GM23338 (cell line): ENCODE results near the gene NLRC5. TPM values are rescaled to one million over a fixed set of nuclear protein-coding genes. Genes with fewer than 3 reads are reported as not detected.

ENCODE experiments used
- ATAC-seq: fragments of 200-7000 bp; cut with Tn5 transposase; 3 replicates; pipeline ENCODE4 v1.9.1; 2020
- DNase-seq: peaks from one replicate; pipeline ENCODE4 v3.0.0-alpha.2; 2015; ENCODE audit warnings: low spot score
- H2AFZ ChIP-seq: fragments of 200-600 bp; sonication (generic); 2 replicates; pipeline ENCODE4 v1.8.0; 2016; ENCODE audit warnings: antibody characterized with exemption, mild to moderate bottlenecking, moderate library complexity
- H3F3A ChIP-seq: fragments of 200-600 bp; sonication (generic); replicated peaks from 2 replicates; pipeline ENCODE4 v1.8.0; 2017; ENCODE audit warnings: antibody characterized with exemption, mixed run types, low read depth
- H3K27ac ChIP-seq: fragments of 200-600 bp; sonication (generic); 2 replicates; pipeline ENCODE4 v1.6.1; 2016; ENCODE audit warnings: low read depth
- H3K27me3 ChIP-seq: fragments of 200-600 bp; sonication (generic); 2 replicates; pipeline ENCODE4 v1.8.0; 2016; ENCODE audit warnings: mild to moderate bottlenecking, mixed run types, moderate library complexity; ENCODE audit not compliant: insufficient read depth
- H3K36me3 ChIP-seq: fragments of 200-600 bp; sonication (generic); 2 replicates; pipeline ENCODE4 v1.8.0; 2016; ENCODE audit warnings: mild to moderate bottlenecking; ENCODE audit not compliant: insufficient read depth
- H3K4me1 ChIP-seq: fragments of 200-600 bp; sonication (generic); 2 replicates; pipeline ENCODE4 v1.8.0; 2016; ENCODE audit warnings: mild to moderate bottlenecking, moderate library complexity; ENCODE audit not compliant: insufficient read depth
- H3K4me2 ChIP-seq: fragments of 200-600 bp; sonication (generic); 2 replicates; pipeline ENCODE4 v1.7.1; 2017; ENCODE audit warnings: mixed run types
- H3K4me3 ChIP-seq: fragments of 200-600 bp; sonication (generic); 2 replicates; pipeline ENCODE4 v1.6.1; 2016; ENCODE audit warnings: mixed run types
- H3K79me2 ChIP-seq: fragments of 200-600 bp; sonication (generic); replicated peaks from 2 replicates; pipeline ENCODE4 v1.8.0; 2017; ENCODE audit warnings: mild to moderate bottlenecking; ENCODE audit not compliant: insufficient read depth
- H3K9me2 ChIP-seq: fragments of 200-600 bp; sonication (generic); 2 replicates; pipeline ENCODE4 v1.8.0; 2017; ENCODE audit not compliant: insufficient read depth
- H4K20me1 ChIP-seq: fragments of 200-600 bp; sonication (generic); replicated peaks from 2 replicates; pipeline ENCODE4 v1.8.0; 2017; ENCODE audit warnings: mild to moderate bottlenecking; ENCODE audit not compliant: insufficient read depth
- H3K27ac Mint-ChIP-seq: 2 replicates; pipeline ENCODE4 v1.8.0; 2020; ENCODE audit warnings: inconsistent platforms, mild to moderate bottlenecking, moderate library complexity, mixed read lengths
- H3K27me3 Mint-ChIP-seq: 3 replicates; pipeline ENCODE4 v1.8.0; 2022; ENCODE audit warnings: low read depth, mild to moderate bottlenecking, moderate library complexity, mixed read lengths, inconsistent platforms; ENCODE audit not compliant: insufficient read depth, poor library complexity
- H3K36me3 Mint-ChIP-seq: 3 replicates; pipeline ENCODE4 v1.8.0; 2021; ENCODE audit warnings: low read depth, mild to moderate bottlenecking, inconsistent platforms, moderate library complexity, mixed read lengths
- H3K4me1 Mint-ChIP-seq: 3 replicates; pipeline ENCODE4 v1.8.0; 2020; ENCODE audit warnings: mild to moderate bottlenecking, inconsistent platforms, mixed read lengths
- H3K4me3 Mint-ChIP-seq: 3 replicates; pipeline ENCODE4 v1.8.0; 2021; ENCODE audit warnings: moderate library complexity, mild to moderate bottlenecking, inconsistent platforms, mixed read lengths
- H3K9me3 Mint-ChIP-seq: 3 replicates; pipeline ENCODE4 v1.8.0; 2020; ENCODE audit warnings: moderate library complexity, mild to moderate bottlenecking, inconsistent platforms, mixed read lengths
- CREB1 ChIP-seq: fragments of 250-450 bp; sonication (Bioruptor Pico); IDR thresholded peaks from 2 replicates; pipeline ENCODE4 v1.5.0; 2020; ENCODE audit warnings: low read depth, mild to moderate bottlenecking, moderate library complexity
- EZH2 ChIP-seq: fragments of 200-600 bp; sonication (generic); IDR thresholded peaks from one replicate; pipeline ENCODE4 v1.8.0; 2017; ENCODE audit warnings: antibody characterized with exemption, mild to moderate bottlenecking, low read depth; ENCODE audit not compliant: unreplicated experiment
- JUNB ChIP-seq: IDR thresholded peaks from one replicate; pipeline ENCODE4 v1.6.1; 2016; ENCODE audit warnings: antibody characterized with exemption; ENCODE audit not compliant: unreplicated experiment
- NANOG ChIP-seq: IDR thresholded peaks from 2 replicates; pipeline ENCODE4 v1.6.1; 2016; ENCODE audit warnings: antibody characterized with exemption, borderline replicate concordance
- POLR2AphosphoS5 ChIP-seq: IDR thresholded peaks from 2 replicates; pipeline ENCODE4 v1.6.1; 2016; ENCODE audit warnings: antibody characterized with exemption, low read depth
- STAT1 ChIP-seq: IDR thresholded peaks from one replicate; pipeline ENCODE4 v1.6.1; 2016; ENCODE audit warnings: antibody characterized with exemption; ENCODE audit not compliant: unreplicated experiment
- ZNF114 ChIP-seq: fragments of 250-450 bp; sonication (Bioruptor Pico); IDR thresholded peaks from 2 replicates; pipeline ENCODE4 v1.5.0; 2020; ENCODE audit warnings: mild to moderate bottlenecking, moderate library complexity
- ZNF331 ChIP-seq: fragments of 250-450 bp; sonication (Bioruptor Pico); IDR thresholded peaks from 2 replicates; pipeline ENCODE4 v1.5.0; 2020; ENCODE audit warnings: low read depth, mild to moderate bottlenecking, moderate library complexity
- polyA plus RNA-seq: library from polyadenylated mRNA; unstranded; fragments of >200 nt; fragmentation: Nextera tagmentation; extraction: Ambion mirVana; gene quantifications from 2 replicates; pipeline ENCODE4 v1.2.1, GENCODE V29; 2016
- total RNA-seq: library from RNA; depleted of rRNA; stranded (reverse); fragments of >200 nt; shearing (Covaris generic); gene quantifications from 2 replicates; pipeline ENCODE4 v1.2.3, GENCODE V29; 2014
- TF ChIP-seq, protein P1 (sequence below): IDR thresholded peaks from one replicate; pipeline ENCODE4 v1.6.1; 2018; ENCODE audit warnings: antibody characterized with exemption; ENCODE audit not compliant: unreplicated experiment
- TF ChIP-seq, protein P2 (sequence below): fragments of 250-450 bp; sonication (Bioruptor Pico); IDR thresholded peaks from 2 replicates; pipeline ENCODE4 v1.5.0; 2020; ENCODE audit warnings: mild to moderate bottlenecking, moderate library complexity
- TF ChIP-seq, protein P3 (sequence below): IDR thresholded peaks from 2 replicates; pipeline ENCODE4 v1.6.1; 2016; ENCODE audit warnings: antibody characterized with exemption

The NLRC5 gene
- total and polyA plus RNA-seq, 2 experiments from 2014 or later: 2.3 to 3.9 TPM

DNA sequence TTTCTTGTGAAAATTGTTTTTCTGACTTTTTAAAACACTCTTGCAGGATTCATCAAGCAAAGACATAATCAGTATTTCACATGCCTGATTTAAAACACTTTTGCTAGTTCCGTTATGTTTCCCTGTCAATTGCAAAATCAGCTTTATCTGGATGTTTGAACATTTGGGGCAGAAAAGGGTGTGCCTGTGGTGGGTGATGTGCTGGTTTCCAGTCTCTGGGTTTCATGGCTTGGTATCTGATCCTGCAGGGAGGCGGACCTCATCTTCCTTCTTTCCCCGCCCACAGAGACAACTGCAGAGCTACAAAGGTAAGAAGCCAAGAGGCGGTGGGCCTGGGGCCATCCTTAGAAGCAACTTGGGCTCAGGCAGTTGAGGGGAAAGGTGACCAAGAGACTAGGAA, 41.8 kb downstream of the NLRC5 start (continued):
- TF ChIP-seq, protein P1, sequence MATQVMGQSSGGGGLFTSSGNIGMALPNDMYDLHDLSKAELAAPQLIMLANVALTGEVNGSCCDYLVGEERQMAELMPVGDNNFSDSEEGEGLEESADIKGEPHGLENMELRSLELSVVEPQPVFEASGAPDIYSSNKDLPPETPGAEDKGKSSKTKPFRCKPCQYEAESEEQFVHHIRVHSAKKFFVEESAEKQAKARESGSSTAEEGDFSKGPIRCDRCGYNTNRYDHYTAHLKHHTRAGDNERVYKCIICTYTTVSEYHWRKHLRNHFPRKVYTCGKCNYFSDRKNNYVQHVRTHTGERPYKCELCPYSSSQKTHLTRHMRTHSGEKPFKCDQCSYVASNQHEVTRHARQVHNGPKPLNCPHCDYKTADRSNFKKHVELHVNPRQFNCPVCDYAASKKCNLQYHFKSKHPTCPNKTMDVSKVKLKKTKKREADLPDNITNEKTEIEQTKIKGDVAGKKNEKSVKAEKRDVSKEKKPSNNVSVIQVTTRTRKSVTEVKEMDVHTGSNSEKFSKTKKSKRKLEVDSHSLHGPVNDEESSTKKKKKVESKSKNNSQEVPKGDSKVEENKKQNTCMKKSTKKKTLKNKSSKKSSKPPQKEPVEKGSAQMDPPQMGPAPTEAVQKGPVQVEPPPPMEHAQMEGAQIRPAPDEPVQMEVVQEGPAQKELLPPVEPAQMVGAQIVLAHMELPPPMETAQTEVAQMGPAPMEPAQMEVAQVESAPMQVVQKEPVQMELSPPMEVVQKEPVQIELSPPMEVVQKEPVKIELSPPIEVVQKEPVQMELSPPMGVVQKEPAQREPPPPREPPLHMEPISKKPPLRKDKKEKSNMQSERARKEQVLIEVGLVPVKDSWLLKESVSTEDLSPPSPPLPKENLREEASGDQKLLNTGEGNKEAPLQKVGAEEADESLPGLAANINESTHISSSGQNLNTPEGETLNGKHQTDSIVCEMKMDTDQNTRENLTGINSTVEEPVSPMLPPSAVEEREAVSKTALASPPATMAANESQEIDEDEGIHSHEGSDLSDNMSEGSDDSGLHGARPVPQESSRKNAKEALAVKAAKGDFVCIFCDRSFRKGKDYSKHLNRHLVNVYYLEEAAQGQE: no peak
- no peak for TF ChIP-seq CREB1 (CRISPR knock-in tag)
- TF ChIP-seq, protein P2, sequence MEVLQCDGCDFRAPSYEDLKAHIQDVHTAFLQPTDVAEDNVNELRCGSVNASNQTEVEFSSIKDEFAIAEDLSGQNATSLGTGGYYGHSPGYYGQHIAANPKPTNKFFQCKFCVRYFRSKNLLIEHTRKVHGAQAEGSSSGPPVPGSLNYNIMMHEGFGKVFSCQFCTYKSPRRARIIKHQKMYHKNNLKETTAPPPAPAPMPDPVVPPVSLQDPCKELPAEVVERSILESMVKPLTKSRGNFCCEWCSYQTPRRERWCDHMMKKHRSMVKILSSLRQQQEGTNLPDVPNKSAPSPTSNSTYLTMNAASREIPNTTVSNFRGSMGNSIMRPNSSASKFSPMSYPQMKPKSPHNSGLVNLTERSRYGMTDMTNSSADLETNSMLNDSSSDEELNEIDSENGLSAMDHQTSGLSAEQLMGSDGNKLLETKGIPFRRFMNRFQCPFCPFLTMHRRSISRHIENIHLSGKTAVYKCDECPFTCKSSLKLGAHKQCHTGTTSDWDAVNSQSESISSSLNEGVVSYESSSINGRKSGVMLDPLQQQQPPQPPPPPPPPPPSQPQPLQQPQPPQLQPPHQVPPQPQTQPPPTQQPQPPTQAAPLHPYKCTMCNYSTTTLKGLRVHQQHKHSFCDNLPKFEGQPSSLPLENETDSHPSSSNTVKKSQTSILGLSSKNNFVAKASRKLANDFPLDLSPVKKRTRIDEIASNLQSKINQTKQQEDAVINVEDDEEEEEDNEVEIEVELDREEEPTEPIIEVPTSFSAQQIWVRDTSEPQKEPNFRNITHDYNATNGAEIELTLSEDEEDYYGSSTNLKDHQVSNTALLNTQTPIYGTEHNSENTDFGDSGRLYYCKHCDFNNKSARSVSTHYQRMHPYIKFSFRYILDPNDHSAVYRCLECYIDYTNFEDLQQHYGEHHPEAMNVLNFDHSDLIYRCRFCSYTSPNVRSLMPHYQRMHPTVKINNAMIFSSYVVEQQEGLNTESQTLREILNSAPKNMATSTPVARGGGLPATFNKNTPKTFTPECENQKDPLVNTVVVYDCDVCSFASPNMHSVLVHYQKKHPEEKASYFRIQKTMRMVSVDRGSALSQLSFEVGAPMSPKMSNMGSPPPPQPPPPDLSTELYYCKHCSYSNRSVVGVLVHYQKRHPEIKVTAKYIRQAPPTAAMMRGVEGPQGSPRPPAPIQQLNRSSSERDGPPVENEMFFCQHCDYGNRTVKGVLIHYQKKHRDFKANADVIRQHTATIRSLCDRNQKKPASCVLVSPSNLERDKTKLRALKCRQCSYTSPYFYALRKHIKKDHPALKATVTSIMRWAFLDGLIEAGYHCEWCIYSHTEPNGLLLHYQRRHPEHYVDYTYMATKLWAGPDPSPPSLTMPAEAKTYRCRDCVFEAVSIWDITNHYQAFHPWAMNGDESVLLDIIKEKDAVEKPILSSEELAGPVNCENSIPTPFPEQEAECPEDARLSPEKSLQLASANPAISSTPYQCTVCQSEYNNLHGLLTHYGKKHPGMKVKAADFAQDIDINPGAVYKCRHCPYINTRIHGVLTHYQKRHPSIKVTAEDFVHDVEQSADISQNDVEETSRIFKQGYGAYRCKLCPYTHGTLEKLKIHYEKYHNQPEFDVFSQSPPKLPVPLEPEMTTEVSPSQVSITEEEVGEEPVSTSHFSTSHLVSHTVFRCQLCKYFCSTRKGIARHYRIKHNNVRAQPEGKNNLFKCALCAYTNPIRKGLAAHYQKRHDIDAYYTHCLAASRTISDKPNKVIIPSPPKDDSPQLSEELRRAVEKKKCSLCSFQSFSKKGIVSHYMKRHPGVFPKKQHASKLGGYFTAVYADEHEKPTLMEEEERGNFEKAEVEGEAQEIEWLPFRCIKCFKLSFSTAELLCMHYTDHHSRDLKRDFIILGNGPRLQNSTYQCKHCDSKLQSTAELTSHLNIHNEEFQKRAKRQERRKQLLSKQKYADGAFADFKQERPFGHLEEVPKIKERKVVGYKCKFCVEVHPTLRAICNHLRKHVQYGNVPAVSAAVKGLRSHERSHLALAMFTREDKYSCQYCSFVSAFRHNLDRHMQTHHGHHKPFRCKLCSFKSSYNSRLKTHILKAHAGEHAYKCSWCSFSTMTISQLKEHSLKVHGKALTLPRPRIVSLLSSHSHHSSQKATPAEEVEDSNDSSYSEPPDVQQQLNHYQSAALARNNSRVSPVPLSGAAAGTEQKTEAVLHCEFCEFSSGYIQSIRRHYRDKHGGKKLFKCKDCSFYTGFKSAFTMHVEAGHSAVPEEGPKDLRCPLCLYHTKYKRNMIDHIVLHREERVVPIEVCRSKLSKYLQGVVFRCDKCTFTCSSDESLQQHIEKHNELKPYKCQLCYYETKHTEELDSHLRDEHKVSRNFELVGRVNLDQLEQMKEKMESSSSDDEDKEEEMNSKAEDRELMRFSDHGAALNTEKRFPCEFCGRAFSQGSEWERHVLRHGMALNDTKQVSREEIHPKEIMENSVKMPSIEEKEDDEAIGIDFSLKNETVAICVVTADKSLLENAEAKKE (CRISPR knock-in tag): no peak
- no peak for TF ChIP-seq ZNF114 (CRISPR knock-in tag)
- no peak for TF ChIP-seq POLR2AphosphoS5
- no peak for TF ChIP-seq EZH2

DNA sequence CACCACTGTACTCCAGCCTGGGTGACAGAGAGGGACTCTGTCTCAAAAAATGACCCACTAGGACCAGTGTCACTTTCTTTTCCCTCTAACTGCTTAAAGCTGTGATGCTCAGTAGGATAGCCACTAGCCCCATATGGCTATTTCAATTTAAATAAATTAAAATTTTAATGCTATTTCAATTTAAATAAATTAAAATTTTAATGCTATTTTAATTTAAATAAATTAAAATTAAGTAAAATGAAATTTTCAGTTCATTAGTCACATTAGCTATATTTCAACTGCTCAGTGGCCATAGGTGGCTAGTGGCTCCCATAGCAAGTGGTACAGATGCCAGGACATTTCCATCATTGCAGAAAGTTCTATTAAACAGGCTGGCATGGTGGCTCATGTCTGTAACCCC, 43.0 kb downstream of the NLRC5 start:
- Mint-ChIP-seq H3K36me3 (no peaks in the 10 kb centered on the region), H3K9me3 (no peaks in the 10 kb centered on the region), H3K4me3 (no peak overlapping the region), H3K27ac (no peak overlapping the region), H3K4me1 (no peaks in the 10 kb centered on the region; the same call in 2 of the 3 replicates), H3K27me3 (peaks cover 6% of the 10 kb centered on the region)
- Histone ChIP-seq H3K4me2 (no peak overlapping the region), H3K9me2 (no peaks in the 10 kb centered on the region), H3K4me1 (0 out of 2 replicates have a peak, but pooled peaks cover 2% of the 10 kb centered on the region), H3K4me3 (no peak overlapping the region), H2AFZ (no peak overlapping the region), H4K20me1 (no peaks in the 10 kb centered on the region), H3K36me3 (no peaks in the 10 kb centered on the region), H3K79me2 (no peaks in the 10 kb centered on the region), H3K27ac (no peak overlapping the region), H3F3A (no peaks in the 10 kb centered on the region), H3K27me3 (no peaks in the 10 kb centered on the region)
- ATAC-seq: no peak
- no peak for DNase-seq
- TF ChIP-seq, protein P3, sequence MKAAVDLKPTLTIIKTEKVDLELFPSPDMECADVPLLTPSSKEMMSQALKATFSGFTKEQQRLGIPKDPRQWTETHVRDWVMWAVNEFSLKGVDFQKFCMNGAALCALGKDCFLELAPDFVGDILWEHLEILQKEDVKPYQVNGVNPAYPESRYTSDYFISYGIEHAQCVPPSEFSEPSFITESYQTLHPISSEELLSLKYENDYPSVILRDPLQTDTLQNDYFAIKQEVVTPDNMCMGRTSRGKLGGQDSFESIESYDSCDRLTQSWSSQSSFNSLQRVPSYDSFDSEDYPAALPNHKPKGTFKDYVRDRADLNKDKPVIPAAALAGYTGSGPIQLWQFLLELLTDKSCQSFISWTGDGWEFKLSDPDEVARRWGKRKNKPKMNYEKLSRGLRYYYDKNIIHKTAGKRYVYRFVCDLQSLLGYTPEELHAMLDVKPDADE: no peak
- TF ChIP-seq CREB1 (CRISPR knock-in tag) (no peak), EZH2 (no peak), JUNB (no peak), ZNF114 (CRISPR knock-in tag) (no peak), STAT1 (no peak), NANOG (no peak), ZNF331 (no peak), POLR2AphosphoS5 (no peak)
- TF ChIP-seq, protein P1: no peak
